Stimulated activated naive CD8-positive, alpha-beta T cell treated with anti-CD3 and anti-CD28 coated beads, Interleukin-15, Interleukin-2, amounts not matched to agents 100 ng/mL and 50 ng/mL, for 24 hours (primary cell): Measurements from ENCODE around the gene SYNGR3.
"Not testable (repeated sequence)": the region's sequence is repeated elsewhere in the genome, so short reads cannot be mapped to it uniquely, and the experiment has no call there.

Experiments
- H3K27ac Mint-ChIP-seq: one replicate; pipeline ENCODE4 v1.8.0; 2021; ENCODE audit warnings: mild to moderate bottlenecking, mixed read lengths
- H3K27me3 Mint-ChIP-seq: one replicate; pipeline ENCODE4 v1.8.0; 2021; ENCODE audit warnings: mixed read lengths
- H3K36me3 Mint-ChIP-seq: one replicate; pipeline ENCODE4 v1.8.0; 2021; ENCODE audit warnings: low read depth, mixed read lengths
- H3K4me1 Mint-ChIP-seq: one replicate; pipeline ENCODE4 v1.8.0; 2021; ENCODE audit warnings: low read depth, mixed read lengths
- H3K4me3 Mint-ChIP-seq: one replicate; pipeline ENCODE4 v1.8.0; 2021; ENCODE audit warnings: mild to moderate bottlenecking, mixed read lengths
- H3K9me3 Mint-ChIP-seq: one replicate; pipeline ENCODE4 v1.8.0; 2021; ENCODE audit warnings: mixed read lengths

Gene SYNGR3

GRCh38 chr16:2030036-2030435 is 40.3 kb downstream of the SYNGR3 start:
- Mint-ChIP-seq H3K4me3 (no peak overlapping the region), H3K9me3 (no peaks in the 10 kb centered on the region), H3K27ac (no peak overlapping the region), H3K4me1 (peaks cover 3% of the 10 kb centered on the region), H3K36me3 (no peaks in the 10 kb centered on the region), H3K27me3 (peaks cover 13% of the 10 kb centered on the region)

GRCh38 chr16:2031081-2031577 is 41.4 kb downstream of the SYNGR3 start:
- Mint-ChIP-seq H3K27ac (no peak overlapping the region), H3K9me3 (no peaks in the 10 kb centered on the region), H3K4me1 (peaks cover 3% of the 10 kb centered on the region), H3K36me3 (no peaks in the 10 kb centered on the region), H3K4me3 (no peak overlapping the region), H3K27me3 (peaks cover 9% of the 10 kb centered on the region)

- peaks cover 7% of the 10 kb centered on the region for H3K27me3 Mint-ChIP-seq
- H3K4me3 Mint-ChIP-seq, result no peak overlapping the region
- H3K4me1 Mint-ChIP-seq, result peaks cover 2% of the 10 kb centered on the region
- no peaks in the 10 kb centered on the region for H3K9me3 Mint-ChIP-seq
- no peak overlapping the region for H3K27ac Mint-ChIP-seq
- no peaks in the 10 kb centered on the region for H3K36me3 Mint-ChIP-seq
Observed at GRCh38 chr16:2032285-2033056, 42.7 kb downstream of the SYNGR3 start.

GRCh38 chr16:2033057-2033908 is 43.5 kb downstream of the SYNGR3 start:
- Mint-ChIP-seq H3K27me3 (peaks cover 1% of the 10 kb centered on the region), H3K4me3 (no peak overlapping the region), H3K27ac (no peak overlapping the region), H3K4me1 (no peaks in the 10 kb centered on the region), H3K9me3 (no peaks in the 10 kb centered on the region), H3K36me3 (no peaks in the 10 kb centered on the region)

GRCh38 chr16:2033909-2034695 is 44.3 kb downstream of the SYNGR3 start:
- not testable (repeated sequence) for H3K4me1 Mint-ChIP-seq, H3K27me3 Mint-ChIP-seq, H3K9me3 Mint-ChIP-seq, H3K4me3 Mint-ChIP-seq, H3K36me3 Mint-ChIP-seq, H3K27ac Mint-ChIP-seq

GRCh38 chr16:2034696-2035430 is 45.1 kb downstream of the SYNGR3 start:
- Mint-ChIP-seq H3K27me3 (no peaks in the 10 kb centered on the region), H3K9me3 (no peaks in the 10 kb centered on the region), H3K36me3 (no peaks in the 10 kb centered on the region), H3K27ac (no peak overlapping the region), H3K4me3 (no peak overlapping the region), H3K4me1 (no peaks in the 10 kb centered on the region)

GRCh38 chr16:2035431-2036199 is 45.8 kb downstream of the SYNGR3 start:
- no peak overlapping the region for H3K4me3 Mint-ChIP-seq
- no peaks in the 10 kb centered on the region for H3K9me3 Mint-ChIP-seq
- H3K4me1 Mint-ChIP-seq, result no peaks in the 10 kb centered on the region
- no peaks in the 10 kb centered on the region for H3K36me3 Mint-ChIP-seq
- H3K27ac Mint-ChIP-seq, result no peak overlapping the region
- no peaks in the 10 kb centered on the region for H3K27me3 Mint-ChIP-seq

- Mint-ChIP-seq H3K4me3 (no peak overlapping the region), H3K9me3 (no peaks in the 10 kb centered on the region), H3K27ac (no peak overlapping the region), H3K27me3 (no peaks in the 10 kb centered on the region), H3K36me3 (no peaks in the 10 kb centered on the region), H3K4me1 (no peaks in the 10 kb centered on the region)
Observed at GRCh38 chr16:2036200-2036966, 46.6 kb downstream of the SYNGR3 start.

GRCh38 chr16:2037115-2037514 is 47.3 kb downstream of the SYNGR3 start:
- H3K4me1 Mint-ChIP-seq, result no peaks in the 10 kb centered on the region
- H3K36me3 Mint-ChIP-seq, result no peaks in the 10 kb centered on the region
- H3K27ac Mint-ChIP-seq, result no peak overlapping the region
- H3K4me3 Mint-ChIP-seq, result no peak overlapping the region
- no peaks in the 10 kb centered on the region for H3K9me3 Mint-ChIP-seq
- no peaks in the 10 kb centered on the region for H3K27me3 Mint-ChIP-seq

- no peak overlapping the region for H3K27ac Mint-ChIP-seq
Observed at GRCh38 chr16:2037647-2038381, 48.0 kb downstream of the SYNGR3 start.

GRCh38 chr16:2038382-2039231 is 48.8 kb downstream of the SYNGR3 start:
- no peaks in the 10 kb centered on the region for H3K9me3 Mint-ChIP-seq
- no peaks in the 10 kb centered on the region for H3K27me3 Mint-ChIP-seq
- no peaks in the 10 kb centered on the region for H3K4me1 Mint-ChIP-seq

More at GRCh38 chr16:2037647-2038381, 48.0 kb downstream of the SYNGR3 start:
- H3K9me3 Mint-ChIP-seq, result no peaks in the 10 kb centered on the region
- no peaks in the 10 kb centered on the region for H3K36me3 Mint-ChIP-seq
- H3K27me3 Mint-ChIP-seq, result no peaks in the 10 kb centered on the region
- H3K4me3 Mint-ChIP-seq, result no peak overlapping the region
- no peaks in the 10 kb centered on the region for H3K4me1 Mint-ChIP-seq

More at GRCh38 chr16:2038382-2039231, 48.8 kb downstream of the SYNGR3 start:
- H3K4me3 Mint-ChIP-seq, result no peak overlapping the region
- no peaks in the 10 kb centered on the region for H3K36me3 Mint-ChIP-seq
- no peak overlapping the region for H3K27ac Mint-ChIP-seq
